WTC11 (cell line): ENCODE results near the gene UTF1. TPM values are rescaled to one million over a fixed set of nuclear protein-coding genes. Genes with fewer than 3 reads are reported as not detected.

Experiments
- ATAC-seq: fragments of 200-7000 bp; cut with Tn5 transposase; 2 replicates; pipeline ENCODE4 v1.10.0; 2021; ENCODE audit warnings: mild to moderate bottlenecking, moderate library complexity
- CTCF ChIA-PET: fragments of 300-600 bp; sonication (Branson Sonifier 250); formaldehyde crosslinking; loops from one replicate; lab custom pipeline; 2021; ENCODE audit warnings: antibody characterized with exemption; lab: Charles Lee
- POLR2A ChIA-PET: fragments of 350-600 bp; sonication (Branson Sonifier 250); formaldehyde crosslinking; loops from one replicate; lab custom pipeline; 2021; ENCODE audit warnings: antibody characterized with exemption; lab: Charles Lee
- DNase-seq: peaks from one replicate; pipeline ENCODE4 v3.0.0; 2021; ENCODE audit warnings: low spot score
- H3K27ac Mint-ChIP-seq: 2 replicates; pipeline ENCODE4 v1.8.0; 2021; ENCODE audit warnings: mixed read lengths
- H3K27me3 Mint-ChIP-seq: 2 replicates; pipeline ENCODE4 v1.8.0; 2021; ENCODE audit warnings: low read depth, mild to moderate bottlenecking, moderate library complexity, mixed read lengths
- H3K36me3 Mint-ChIP-seq: 2 replicates; pipeline ENCODE4 v1.8.0; 2021; ENCODE audit warnings: mixed read lengths
- H3K4me1 Mint-ChIP-seq: 2 replicates; pipeline ENCODE4 v1.8.0; 2022; ENCODE audit warnings: mixed read lengths
- H3K4me3 Mint-ChIP-seq: 2 replicates; pipeline ENCODE4 v1.8.0; 2021; ENCODE audit warnings: mild to moderate bottlenecking, moderate library complexity, mixed read lengths
- H3K9me3 Mint-ChIP-seq: 2 replicates; pipeline ENCODE4 v1.8.0; 2021; ENCODE audit warnings: mixed read lengths
- AFF4 ChIP-seq: sonication (generic); formaldehyde crosslinking; IDR thresholded peaks from 2 replicates; pipeline ENCODE4 v1.8.1; 2023; ENCODE audit warnings: mild to moderate bottlenecking, missing genetic modification reagents, borderline replicate concordance
- ATF1 ChIP-seq: sonication (generic); formaldehyde crosslinking; IDR thresholded peaks from 2 replicates; pipeline ENCODE4 v1.8.1; 2023; ENCODE audit warnings: mild to moderate bottlenecking, moderate library complexity, missing genetic modification reagents
- ATF2 ChIP-seq: sonication (generic); formaldehyde crosslinking; IDR thresholded peaks from 2 replicates; pipeline ENCODE4 v1.8.1; 2022; ENCODE audit warnings: low read depth, missing genetic modification reagents, borderline replicate concordance
- ATF6 ChIP-seq: sonication (generic); formaldehyde crosslinking; IDR thresholded peaks from 2 replicates; pipeline ENCODE4 v1.8.1; 2023; ENCODE audit warnings: mild to moderate bottlenecking, missing genetic modification reagents
- CBFB ChIP-seq: sonication (generic); formaldehyde crosslinking; IDR thresholded peaks from 2 replicates; pipeline ENCODE4 v1.8.1; 2022; ENCODE audit warnings: mild to moderate bottlenecking, low read depth, missing genetic modification reagents
- E2F4 ChIP-seq: sonication (generic); formaldehyde crosslinking; IDR thresholded peaks from 2 replicates; pipeline ENCODE4 v1.8.1; 2022; ENCODE audit warnings: low read depth, mild to moderate bottlenecking, moderate library complexity, missing genetic modification reagents, borderline replicate concordance
- ELF4 ChIP-seq: sonication (generic); formaldehyde crosslinking; IDR thresholded peaks from 2 replicates; pipeline ENCODE4 v1.8.1; 2022; ENCODE audit warnings: low read depth, mild to moderate bottlenecking, moderate library complexity, missing genetic modification reagents
- EMX1 ChIP-seq: fragments of 250-450 bp; sonication (Bioruptor Pico); IDR thresholded peaks from 2 replicates; pipeline ENCODE4 v1.8.0; 2021; ENCODE audit warnings: mild to moderate bottlenecking
- FOXJ3 ChIP-seq: sonication (generic); formaldehyde crosslinking; IDR thresholded peaks from 2 replicates; pipeline ENCODE4 v1.9.0; 2021; ENCODE audit warnings: missing genetic modification reagents, mild to moderate bottlenecking, borderline replicate concordance
- JUN ChIP-seq: sonication (generic); formaldehyde crosslinking; IDR thresholded peaks from 2 replicates; pipeline ENCODE4 v1.8.0; 2023; ENCODE audit warnings: mild to moderate bottlenecking, missing genetic modification reagents
- NFYB ChIP-seq: sonication (generic); formaldehyde crosslinking; conservative IDR thresholded peaks from 2 replicates; pipeline ENCODE4 v1.8.0; 2022; ENCODE audit warnings: low read depth, missing genetic modification reagents
- NR2C2 ChIP-seq: sonication (generic); formaldehyde crosslinking; IDR thresholded peaks from 2 replicates; pipeline ENCODE4 v1.8.0; 2022; ENCODE audit warnings: mild to moderate bottlenecking, missing genetic modification reagents
- PRDM15 ChIP-seq: sonication (generic); formaldehyde crosslinking; IDR thresholded peaks from 2 replicates; pipeline ENCODE4 v1.8.0; 2022; ENCODE audit warnings: missing genetic modification reagents
- PRRX2 ChIP-seq: fragments of 250-450 bp; sonication (Bioruptor Pico); IDR thresholded peaks from 2 replicates; pipeline ENCODE4 v1.8.0; 2021; ENCODE audit warnings: mild to moderate bottlenecking
- RELA ChIP-seq: sonication (generic); formaldehyde crosslinking; IDR thresholded peaks from 2 replicates; pipeline ENCODE4 v1.8.1; 2022; ENCODE audit warnings: missing genetic modification reagents, mild to moderate bottlenecking, borderline replicate concordance
- TEAD1 ChIP-seq: sonication (generic); formaldehyde crosslinking; IDR thresholded peaks from 2 replicates; pipeline ENCODE4 v1.8.0; 2022; ENCODE audit warnings: mild to moderate bottlenecking, missing genetic modification reagents
- ZNF121 ChIP-seq: sonication (generic); formaldehyde crosslinking; IDR thresholded peaks from 2 replicates; pipeline ENCODE4 v1.8.0; 2023; ENCODE audit warnings: missing genetic modification reagents
- ZNF396 ChIP-seq: fragments of 250-450 bp; sonication (Bioruptor Pico); IDR thresholded peaks from 2 replicates; pipeline ENCODE4 v1.8.0; 2021; ENCODE audit warnings: mild to moderate bottlenecking, moderate library complexity, borderline replicate concordance
- ZNF416 ChIP-seq: fragments of 250-450 bp; sonication (Bioruptor Pico); IDR thresholded peaks from 2 replicates; pipeline ENCODE4 v1.9.0; 2021; ENCODE audit warnings: mild to moderate bottlenecking, inconsistent platforms
- ZNF671 ChIP-seq: fragments of 250-450 bp; sonication (Bioruptor Pico); IDR thresholded peaks from 2 replicates; pipeline ENCODE4 v1.8.0; 2021; ENCODE audit warnings: mild to moderate bottlenecking
- total RNA-seq: library from RNA; stranded (reverse); gene quantifications from 3 replicates; pipeline ENCODE4 v1.2.3, GENCODE V29; 2021

UTF1 gene
- total RNA-seq, 1 experiment from 2014 or later: 196 TPM

- ChIA-PET CTCF (interaction anchor here (0.5 to 1.6 kb wide), 5 partner anchors 12 to 307 kb away, joined by 3 to 7 read pairs (median 4); no protein-coding TSS in a partner anchor), POLR2A (interaction anchor here (0.6 kb wide), 1 partner anchor 312 kb away, joined by 7 read pairs; no protein-coding TSS in a partner anchor)
- H3K4me3 Mint-ChIP-seq: peak overlapping the region; percentile 59
- H3K36me3 Mint-ChIP-seq: no peaks in the 10 kb centered on the region
- DNase-seq (no peak), ATAC-seq (no peak)
- H3K4me1 Mint-ChIP-seq: peaks cover 4% of the 10 kb centered on the region
- no peak overlapping the region for H3K27ac Mint-ChIP-seq
- TF ChIP-seq FOXJ3: no peak
- TF ChIP-seq PRDM15 (CRISPR knock-in tag): peak; percentile 20; the same call in 1 of the 2 replicates
- H3K9me3 Mint-ChIP-seq: no peaks in the 10 kb centered on the region
- H3K27me3 Mint-ChIP-seq: peaks cover 19% of the 10 kb centered on the region
Observed at GRCh38 chr10:133262696-133263095, 32.7 kb downstream of the UTF1 start.

- 0 out of 2 replicates have a peak, but pooled peaks cover 4% of the 10 kb centered on the region for H3K4me1 Mint-ChIP-seq
- no peaks in the 10 kb centered on the region for H3K36me3 Mint-ChIP-seq
- H3K27ac Mint-ChIP-seq: no peak overlapping the region
- no peak overlapping the region for H3K4me3 Mint-ChIP-seq
- ATAC-seq: no peak
- CTCF ChIA-PET: interaction anchor here (1.0 to 1.6 kb wide), 2 partner anchors 16 to 17 kb away, joined by 3 to 4 read pairs; no protein-coding TSS in a partner anchor
- H3K9me3 Mint-ChIP-seq: no peaks in the 10 kb centered on the region
- peaks cover 19% of the 10 kb centered on the region for H3K27me3 Mint-ChIP-seq
- TF ChIP-seq RELA (CRISPR knock-in tag): no peak
- TF ChIP-seq JUN (CRISPR knock-in tag): no peak
- no peak for TF ChIP-seq AFF4 (CRISPR knock-in tag)
- no peak for TF ChIP-seq EMX1 (CRISPR knock-in tag)
- no peak for TF ChIP-seq NFYB (CRISPR knock-in tag)
- TF ChIP-seq PRRX2 (CRISPR knock-in tag): no peak
- TF ChIP-seq ZNF416: no peak
- TF ChIP-seq, all 79 proteins: peak for 0
- POLR2A ChIA-PET: interaction anchor here (0.6 kb wide), 1 partner anchor 14 kb away, joined by 3 read pairs; no protein-coding TSS in a partner anchor
- DNase-seq: no peak
Observed at GRCh38 chr10:133263674-133264073, 33.7 kb downstream of the UTF1 start.

GRCh38 chr10:133264461-133264860, 34.4 kb downstream of the UTF1 start:
- DNase-seq (no peak), ATAC-seq (no peak)
- H3K27me3 Mint-ChIP-seq: peaks cover 19% of the 10 kb centered on the region
- ChIA-PET CTCF (interaction anchor here (1.0 kb wide), 1 partner anchor 18 kb away, joined by 3 read pairs; no protein-coding TSS in a partner anchor), POLR2A (interaction anchor here (0.6 kb wide), 1 partner anchor 13 kb away, joined by 3 read pairs; no protein-coding TSS in a partner anchor)
- H3K9me3 Mint-ChIP-seq: no peaks in the 10 kb centered on the region
- H3K4me3 Mint-ChIP-seq: no peak overlapping the region
- 0 out of 2 replicates have a peak, but pooled peaks cover 4% of the 10 kb centered on the region for H3K4me1 Mint-ChIP-seq
- H3K36me3 Mint-ChIP-seq: no peaks in the 10 kb centered on the region
- no peak overlapping the region for H3K27ac Mint-ChIP-seq
- TF ChIP-seq PRRX2 (CRISPR knock-in tag) (no peak), ZNF121 (CRISPR knock-in tag) (no peak), ATF6 (CRISPR knock-in tag) (no peak), ATF2 (CRISPR knock-in tag) (no peak), TEAD1 (CRISPR knock-in tag) (no peak), E2F4 (CRISPR knock-in tag) (no peak), ELF4 (no peak), NR2C2 (no peak), ZNF671 (CRISPR knock-in tag) (no peak), CBFB (CRISPR knock-in tag) (no peak), ZNF396 (CRISPR knock-in tag) (no peak), FOXJ3 (no peak), ATF1 (no peak)
